Stomach (tissue), 4 donors: ENCODE data around the gene FAIM2.

ENCODE experiments used
- POLR2A ChIP-seq, 4 donors: fragments of 450-650 bp; IDR thresholded peaks; one replicate each; pipeline ENCODE4 v1.6.1; 2016; ENCODE audit warnings: antibody characterized with exemption in 4 of 4, control low read depth in 2 of 4, mild to moderate bottlenecking in 1 of 4, moderate library complexity in 1 of 4
- POLR2AphosphoS5 ChIP-seq, 3 donors: sonication (generic); formaldehyde crosslinking; IDR thresholded peaks; one replicate each; pipeline ENCODE4 v1.6.1; 2016; ENCODE audit warnings: antibody characterized with exemption in 3 of 3
- TF ChIP-seq, protein P1 (sequence below), 7 experiments: fragments of 450-650 bp in 4 of 7; fragments of 200-600 bp in 3 of 7; sonication (generic) in 3 of 7; IDR thresholded peaks; one replicate each; pipeline ENCODE4 v1.5.1; 2016 to 2019; ENCODE audit warnings: antibody characterized with exemption in 7 of 7, control low read depth in 2 of 7, mild to moderate bottlenecking in 1 of 7

DNA sequence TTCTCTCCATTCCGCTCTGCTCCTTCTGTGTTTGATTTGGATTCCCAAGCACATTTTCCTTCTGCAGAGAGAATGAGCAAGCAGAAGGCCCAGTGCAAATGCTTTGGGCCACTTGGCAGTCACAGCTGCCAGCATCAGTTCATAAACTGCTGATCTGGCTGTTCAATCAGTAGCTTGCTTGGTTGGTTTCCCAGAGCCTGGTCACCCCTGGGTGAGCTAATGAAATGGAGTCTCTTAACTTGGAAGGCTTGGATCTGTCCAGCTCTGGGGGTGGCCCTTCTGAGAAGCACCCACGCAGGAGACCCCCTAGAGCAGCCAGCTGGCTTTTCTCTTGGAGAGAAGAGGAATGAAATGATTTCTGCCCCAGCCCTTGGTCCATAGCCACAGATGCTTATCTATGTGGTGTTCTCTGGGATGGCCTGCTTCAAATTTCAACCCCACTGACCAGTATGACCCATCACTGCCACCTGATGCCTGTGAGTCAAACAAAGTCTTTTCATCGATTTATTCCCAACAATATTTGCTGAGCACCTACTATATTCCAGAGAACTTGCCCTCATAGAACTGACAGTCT, 30.3 kb downstream of the FAIM2 start:
- TF ChIP-seq POLR2A (IDR thresholded peaks at IDR 0.05), result no peak
- TF ChIP-seq POLR2AphosphoS5 (IDR thresholded peaks at IDR 0.05), result no peak
- TF ChIP-seq, protein P1, sequence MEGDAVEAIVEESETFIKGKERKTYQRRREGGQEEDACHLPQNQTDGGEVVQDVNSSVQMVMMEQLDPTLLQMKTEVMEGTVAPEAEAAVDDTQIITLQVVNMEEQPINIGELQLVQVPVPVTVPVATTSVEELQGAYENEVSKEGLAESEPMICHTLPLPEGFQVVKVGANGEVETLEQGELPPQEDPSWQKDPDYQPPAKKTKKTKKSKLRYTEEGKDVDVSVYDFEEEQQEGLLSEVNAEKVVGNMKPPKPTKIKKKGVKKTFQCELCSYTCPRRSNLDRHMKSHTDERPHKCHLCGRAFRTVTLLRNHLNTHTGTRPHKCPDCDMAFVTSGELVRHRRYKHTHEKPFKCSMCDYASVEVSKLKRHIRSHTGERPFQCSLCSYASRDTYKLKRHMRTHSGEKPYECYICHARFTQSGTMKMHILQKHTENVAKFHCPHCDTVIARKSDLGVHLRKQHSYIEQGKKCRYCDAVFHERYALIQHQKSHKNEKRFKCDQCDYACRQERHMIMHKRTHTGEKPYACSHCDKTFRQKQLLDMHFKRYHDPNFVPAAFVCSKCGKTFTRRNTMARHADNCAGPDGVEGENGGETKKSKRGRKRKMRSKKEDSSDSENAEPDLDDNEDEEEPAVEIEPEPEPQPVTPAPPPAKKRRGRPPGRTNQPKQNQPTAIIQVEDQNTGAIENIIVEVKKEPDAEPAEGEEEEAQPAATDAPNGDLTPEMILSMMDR (IDR thresholded peaks at IDR 0.05), result no peak
